ENCODE results near the gene DOLPP1.
"Not testable (repeated sequence)": the region's sequence is repeated elsewhere in the genome, so short reads cannot be mapped to it uniquely, and the experiment has no call there.

The DOLPP1 gene

DNA sequence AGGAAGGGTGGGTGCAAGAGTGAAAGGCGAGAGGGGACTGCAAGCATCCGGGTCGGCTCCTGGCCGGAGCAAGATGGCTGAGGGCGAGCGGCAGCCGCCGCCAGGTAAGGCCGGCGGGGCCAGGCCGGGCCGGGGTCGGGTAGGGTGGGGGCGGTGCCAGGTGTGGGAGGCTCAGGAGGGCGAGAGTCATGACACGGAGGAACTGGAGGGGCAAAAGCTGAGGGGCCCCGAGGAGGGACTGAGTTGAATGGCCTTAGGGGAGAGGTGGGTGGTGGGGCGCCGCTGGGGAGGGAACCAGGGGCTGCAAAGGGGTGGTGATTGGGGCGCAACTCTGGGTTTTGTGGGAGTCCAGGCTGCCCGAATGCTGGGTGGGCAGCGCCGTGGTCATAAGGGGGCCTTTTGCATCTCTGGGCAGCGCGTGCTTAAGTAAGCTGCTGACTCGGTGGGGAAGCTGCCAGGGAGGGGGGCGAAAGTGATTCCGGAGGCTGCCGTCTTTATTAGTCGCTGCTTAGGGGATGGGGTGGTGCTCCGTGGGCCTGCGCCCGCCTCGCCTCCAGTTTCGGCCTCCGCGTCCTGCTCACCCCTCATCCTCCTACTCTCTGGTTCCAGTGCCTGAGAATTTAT, 30.7 kb downstream of the DOLPP1 start:
- no peak for DNase-seq (ENCODE audit: low read depth)

DNA sequence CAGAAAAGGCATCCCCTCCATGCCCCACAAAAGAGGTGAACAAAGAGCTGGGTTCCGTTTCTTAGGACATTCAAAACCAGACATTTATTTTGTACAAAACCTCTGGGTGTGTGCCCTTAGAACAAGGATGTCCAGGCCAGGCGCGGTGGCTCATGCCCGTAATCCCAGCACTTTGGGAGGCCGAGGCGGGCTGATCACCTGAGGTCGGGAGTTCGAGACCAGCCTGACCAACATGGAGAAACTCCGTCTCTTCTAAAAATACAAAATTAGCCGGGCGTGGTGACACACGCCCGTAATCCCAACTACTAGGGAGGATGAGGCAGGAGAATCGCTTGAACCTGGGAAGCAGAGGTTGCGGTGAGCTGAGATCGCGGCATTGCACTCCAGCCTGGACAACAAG, 31.6 kb downstream of the DOLPP1 start:
- not testable (repeated sequence) for DNase-seq (ENCODE audit: low read depth)

DNA sequence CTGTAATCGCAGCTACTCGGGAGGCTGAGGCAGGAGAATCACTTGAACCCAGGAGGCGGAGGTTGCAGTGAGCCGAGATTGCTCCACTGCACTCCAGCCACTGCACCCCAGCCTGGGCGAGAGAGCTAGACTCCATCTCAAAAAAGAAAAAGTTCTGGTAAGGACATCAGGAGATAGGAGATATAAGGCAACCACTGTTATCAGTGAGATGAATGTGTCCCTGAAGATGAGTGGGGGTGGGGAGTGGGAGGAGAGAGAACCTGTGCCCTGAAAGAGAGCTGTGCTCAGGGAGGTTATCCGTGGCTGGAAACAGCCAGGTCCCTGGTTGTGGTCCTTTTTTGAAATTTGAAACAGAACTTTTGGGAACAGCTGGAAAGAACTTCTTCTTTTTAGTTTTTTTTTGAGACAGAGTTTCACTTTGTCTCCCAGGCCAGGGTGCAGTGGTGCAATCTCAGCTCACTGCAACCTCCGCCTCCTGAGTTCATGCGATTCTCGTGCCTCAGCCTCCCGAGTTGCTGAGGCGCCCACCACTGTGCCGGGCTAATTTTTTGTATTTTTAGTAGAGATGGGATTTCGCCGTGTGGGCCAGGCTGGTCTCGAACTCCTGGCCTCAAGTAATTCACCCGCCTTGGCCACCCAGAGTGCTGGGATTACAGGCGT, 32.9 kb downstream of the DOLPP1 start:
- no peak for DNase-seq (ENCODE audit: low read depth)

DNA sequence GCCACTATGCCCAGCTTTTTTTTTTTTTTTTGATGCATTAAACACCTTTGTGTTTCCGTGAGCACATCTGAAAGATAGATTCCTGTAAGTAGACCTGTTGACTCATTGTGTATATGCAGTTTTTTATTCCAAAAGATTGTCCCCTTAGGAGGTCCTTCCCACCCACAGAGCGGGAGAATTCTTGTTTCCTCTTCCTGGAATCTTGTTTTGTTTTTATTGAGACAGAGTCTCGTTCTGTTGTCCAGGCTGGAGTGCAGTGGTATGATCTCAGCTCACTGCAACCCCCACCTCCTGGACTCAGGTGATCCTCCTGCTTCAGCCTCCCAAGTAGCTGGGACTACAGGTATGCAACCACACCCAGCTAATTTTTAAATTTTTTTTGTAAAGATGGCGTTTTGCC, 37.9 kb downstream of the DOLPP1 start:
- DNase-seq (ENCODE audit: low read depth), result no peak

GRCh38 chr9:129121483-129121882, 40.6 kb downstream of the DOLPP1 start:
- DNase-seq (ENCODE audit: low read depth), result no peak

DNA sequence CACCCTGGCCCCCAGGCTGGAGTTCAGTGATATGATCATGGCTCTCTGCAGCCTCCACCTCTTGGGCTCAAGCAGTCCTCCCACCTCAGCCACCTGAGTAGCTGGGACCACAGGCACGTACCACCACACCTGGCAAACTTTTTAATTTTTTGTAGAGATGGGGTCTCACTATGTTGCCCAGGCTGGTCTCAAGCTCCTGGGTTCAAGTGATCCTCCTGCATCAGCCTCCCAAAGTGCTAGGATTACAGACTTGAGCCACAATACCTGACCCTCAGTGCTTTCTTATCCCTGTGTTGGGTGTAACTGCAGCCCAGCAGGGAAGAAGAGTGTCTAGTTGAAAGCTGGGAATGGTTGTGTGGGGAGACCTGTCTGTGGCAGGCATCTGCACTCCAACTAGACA, 41.2 kb downstream of the DOLPP1 start:
- DNase-seq (ENCODE audit: low read depth), result no peak

DNA sequence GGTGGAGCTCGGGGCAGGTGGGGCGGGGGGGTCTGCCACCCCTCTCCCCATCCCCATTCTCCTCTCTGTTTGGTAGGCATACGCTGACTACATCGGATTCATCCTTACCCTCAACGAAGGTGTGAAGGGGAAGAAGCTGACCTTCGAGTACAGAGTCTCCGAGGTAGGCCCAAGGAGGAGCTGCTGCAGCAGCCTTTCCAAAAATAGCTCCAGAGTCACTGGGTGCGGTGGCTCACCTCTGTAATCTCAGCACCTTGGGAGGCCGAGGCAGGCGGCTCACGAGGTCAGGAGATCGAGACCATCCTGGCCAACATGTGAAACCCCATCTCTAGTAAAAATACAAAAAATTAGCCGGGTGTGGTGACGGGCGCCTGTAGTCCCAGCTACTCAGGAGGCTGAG, 42.1 kb downstream of the DOLPP1 start:
- not testable (repeated sequence) for DNase-seq (ENCODE audit: low read depth)

- DNase-seq (ENCODE audit: low read depth), result no peak
These were observed 43.7 kb downstream of the DOLPP1 start for GRCh38 chr9:129124506-129125069.

GRCh38 chr9:129125478-129125877, 44.6 kb downstream of the DOLPP1 start:
- no peak for DNase-seq (ENCODE audit: low read depth)

- DNase-seq (ENCODE audit: low read depth), result no peak
These were observed 46.1 kb downstream of the DOLPP1 start for GRCh38 chr9:129126749-129127618.

GRCh38 chr9:129128689-129129088, 47.8 kb downstream of the DOLPP1 start:
- no peak for DNase-seq (ENCODE audit: low read depth)

DNA sequence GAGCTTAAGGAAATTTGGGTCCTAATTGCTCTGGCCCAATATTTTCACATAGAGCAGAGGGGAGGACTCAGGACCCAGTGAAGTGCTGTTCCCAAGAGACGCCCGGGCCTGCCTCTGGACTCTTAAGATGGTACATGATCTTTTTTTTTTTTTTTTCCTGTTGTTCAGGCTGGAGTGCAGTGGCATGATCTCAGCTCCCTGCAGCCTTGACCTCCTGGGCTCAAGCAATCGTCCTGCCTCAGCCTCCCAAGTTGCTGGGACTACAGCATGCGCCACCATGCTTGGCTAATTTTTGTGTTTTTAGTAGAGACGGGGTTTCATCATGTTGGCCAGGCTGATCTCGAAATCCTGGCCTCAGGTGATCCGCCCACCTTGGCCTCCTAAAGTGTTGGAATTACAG, 49.4 kb downstream of the DOLPP1 start:
- not testable (repeated sequence) for DNase-seq (ENCODE audit: low read depth)

- DNase-seq (ENCODE audit: low read depth), result no peak
These were observed 49.9 kb downstream of the DOLPP1 start for GRCh38 chr9:129130791-129131190.

DNA sequence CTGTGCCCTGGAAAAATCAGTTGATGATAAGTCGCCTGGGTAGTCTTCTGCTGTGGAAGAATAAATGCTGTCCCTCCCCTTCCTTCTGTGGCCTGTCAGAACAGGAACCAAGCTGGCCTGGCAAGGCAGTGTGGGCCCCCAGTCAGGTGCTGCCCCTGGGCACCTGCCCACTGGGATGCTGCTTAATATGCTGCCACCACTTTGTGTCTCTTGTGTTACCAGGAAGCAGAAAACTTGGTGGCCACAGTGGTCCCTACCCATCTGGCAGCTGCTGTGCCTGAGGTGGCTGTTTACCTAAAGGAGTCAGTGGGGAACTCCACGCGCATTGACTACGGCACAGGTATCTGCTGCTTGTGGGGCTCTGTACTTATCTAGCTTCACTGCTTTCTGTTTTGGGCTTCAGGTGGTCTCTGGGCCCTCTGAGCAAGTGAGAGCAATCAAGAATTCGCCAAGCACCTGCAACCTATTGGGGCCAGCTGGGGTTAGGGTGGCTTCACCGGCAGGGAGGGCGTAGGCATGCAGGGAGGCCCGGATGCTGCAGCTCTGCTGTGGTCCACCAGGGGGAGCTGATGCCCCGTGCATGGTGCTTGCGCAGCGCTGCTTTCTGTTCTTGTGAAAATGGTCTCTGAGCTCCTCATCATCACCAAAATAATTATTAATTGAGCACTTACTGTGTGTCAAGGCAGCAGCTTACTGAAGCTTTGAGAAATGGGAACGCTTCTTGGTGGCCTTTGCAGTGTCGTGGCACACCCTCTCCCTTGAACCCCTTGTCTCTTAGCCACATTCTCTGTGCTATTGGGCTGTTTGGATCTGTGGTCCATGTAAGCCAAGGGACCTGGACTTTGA, 50.6 kb downstream of the DOLPP1 start:
- peak; percentile 76 for DNase-seq (ENCODE audit: low read depth)

GRCh38 chr9:129133082-129133481, 52.2 kb downstream of the DOLPP1 start:
- no peak for DNase-seq (ENCODE audit: low read depth)

- no peak for DNase-seq (ENCODE audit: low read depth)
These were observed 54.6 kb downstream of the DOLPP1 start for GRCh38 chr9:129135476-129135875.

DNA sequence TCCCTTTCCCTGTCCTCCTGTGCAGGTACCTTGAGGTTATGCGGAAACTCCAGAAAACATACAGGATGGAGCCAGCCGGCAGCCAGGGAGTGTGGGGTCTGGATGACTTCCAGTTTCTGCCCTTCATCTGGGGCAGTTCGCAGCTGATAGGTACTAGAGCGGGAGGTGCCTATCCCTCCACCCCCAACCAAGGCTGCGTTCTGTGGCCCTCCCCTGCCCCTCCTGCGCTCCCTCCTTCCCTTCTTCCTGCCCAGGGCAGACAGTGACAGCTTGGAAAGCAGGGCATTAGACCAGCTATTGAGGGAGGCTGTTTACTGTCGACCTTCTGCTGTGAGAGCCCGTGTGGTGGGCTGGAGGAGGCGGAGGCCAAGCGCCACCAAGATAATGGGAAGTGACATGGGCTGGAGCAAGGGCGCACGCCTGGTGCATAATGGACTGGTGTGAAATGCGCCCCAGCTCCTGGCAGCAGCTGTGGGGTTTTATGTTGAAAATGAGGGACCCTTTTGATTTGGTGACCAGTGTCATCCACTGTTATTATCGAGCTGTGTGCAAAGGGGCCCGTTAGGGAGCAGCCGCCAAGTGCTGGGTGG, 55.6 kb downstream of the DOLPP1 start:
- DNase-seq (ENCODE audit: low read depth), result no peak

GRCh38 chr9:129137292-129138143, 56.6 kb downstream of the DOLPP1 start:
- DNase-seq (ENCODE audit: low read depth), result no peak

- DNase-seq (ENCODE audit: low read depth), result no peak
These were observed 57.2 kb downstream of the DOLPP1 start for GRCh38 chr9:129138144-129138462.

DNA sequence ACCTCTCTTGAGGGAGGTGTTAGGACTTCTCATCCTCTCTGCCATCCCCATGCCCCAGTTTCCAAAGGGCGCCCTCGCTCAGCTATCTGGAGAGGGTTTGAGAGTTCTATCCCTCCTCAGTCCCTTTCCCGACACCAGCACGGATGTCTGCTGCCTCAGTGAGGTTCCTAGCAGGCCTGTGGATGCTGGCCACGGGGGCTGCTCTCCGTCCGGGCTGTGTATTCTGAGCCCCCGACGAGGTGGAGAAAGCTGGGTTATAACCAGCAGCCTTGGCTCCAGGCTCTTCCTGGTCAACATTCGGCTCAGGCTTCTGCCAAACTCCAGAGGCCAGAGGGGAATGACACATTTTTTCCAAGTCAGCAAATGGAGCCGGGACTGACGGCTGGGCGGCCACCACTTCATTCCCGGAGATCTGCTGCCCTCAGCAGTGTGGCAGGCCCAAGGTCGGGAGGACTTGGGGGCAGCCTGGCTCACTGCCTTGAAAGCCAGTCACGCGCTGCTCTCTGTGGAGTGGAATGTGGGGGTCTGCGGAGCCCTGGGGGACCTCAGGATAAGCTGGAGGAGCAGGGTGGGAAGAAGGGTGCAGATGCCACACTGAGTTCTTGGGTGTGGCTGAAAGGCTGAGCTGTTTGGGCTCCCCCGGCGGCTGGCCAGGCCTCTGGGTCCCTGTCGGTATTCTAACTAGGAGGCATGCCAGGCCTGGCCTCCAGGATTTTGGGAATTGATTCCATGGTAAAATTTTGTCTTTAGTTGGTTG, 57.7 kb downstream of the DOLPP1 start:
- no peak for DNase-seq (ENCODE audit: low read depth)

Measured in activated T-cell treated with anti-CD3 and anti-CD28 coated beads for 1 hour (primary cell).